GM12801 (cell line): ENCODE results near the gene MAP10.

Experiments used
- CTCF ChIP-seq: IDR thresholded peaks from one replicate; pipeline ENCODE4 v1.5.1; 2011; ENCODE audit warnings: control low read depth; ENCODE audit not compliant: insufficient read length; ENCODE audit errors: extremely low read depth

MAP10 gene

GRCh38 chr1:232844791-232845190 lies 39.6 kb downstream of the MAP10 start:
- TF ChIP-seq CTCF: no peak

GRCh38 chr1:232845406-232845955 lies 40.3 kb downstream of the MAP10 start:
- no peak for TF ChIP-seq CTCF

GRCh38 chr1:232851532-232851931 lies 46.3 kb downstream of the MAP10 start:
- no peak for TF ChIP-seq CTCF

GRCh38 chr1:232853994-232854797 lies 49.0 kb downstream of the MAP10 start:
- no peak for TF ChIP-seq CTCF

- no peak for TF ChIP-seq CTCF
Measured at GRCh38 chr1:232854798-232855159, 49.6 kb downstream of the MAP10 start.

- no peak for TF ChIP-seq CTCF
Measured at GRCh38 chr1:232856541-232856940, 51.3 kb downstream of the MAP10 start.
